IPS-15b (cell line): Measurements from ENCODE around the gene PTEN.
A peak's percentile ranks its signal among the peaks of the same experiment; 100 is the strongest.
"Not testable (repeated sequence)": the region's sequence is repeated elsewhere in the genome, so short reads cannot be mapped to it uniquely, and the experiment has no call there.

ENCODE experiments used
- H3K27me3 ChIP-seq: one replicate; pipeline ENCODE4 v1.6.1; 2013; ENCODE audit warnings: low read length; ENCODE audit not compliant: control insufficient read depth, insufficient read depth
- H3K36me3 ChIP-seq: one replicate; pipeline ENCODE4 v1.6.1; 2013; ENCODE audit warnings: low read length; ENCODE audit not compliant: control insufficient read depth, insufficient read depth
- H3K4me1 ChIP-seq: one replicate; pipeline ENCODE4 v1.6.1; 2013; ENCODE audit warnings: mild to moderate bottlenecking, low read length; ENCODE audit not compliant: control insufficient read depth, insufficient read depth
- H3K4me3 ChIP-seq: one replicate; pipeline ENCODE4 v1.5.1; 2013; ENCODE audit warnings: low read depth, low read length
- H3K9ac ChIP-seq: one replicate; pipeline ENCODE4 v1.6.1; 2013; ENCODE audit warnings: low read depth, mild to moderate bottlenecking, low read length
- H3K9me3 ChIP-seq: one replicate; pipeline ENCODE4 v1.6.1; 2013; ENCODE audit warnings: mild to moderate bottlenecking, low read length; ENCODE audit not compliant: control insufficient read depth, insufficient read depth

PTEN gene

DNA sequence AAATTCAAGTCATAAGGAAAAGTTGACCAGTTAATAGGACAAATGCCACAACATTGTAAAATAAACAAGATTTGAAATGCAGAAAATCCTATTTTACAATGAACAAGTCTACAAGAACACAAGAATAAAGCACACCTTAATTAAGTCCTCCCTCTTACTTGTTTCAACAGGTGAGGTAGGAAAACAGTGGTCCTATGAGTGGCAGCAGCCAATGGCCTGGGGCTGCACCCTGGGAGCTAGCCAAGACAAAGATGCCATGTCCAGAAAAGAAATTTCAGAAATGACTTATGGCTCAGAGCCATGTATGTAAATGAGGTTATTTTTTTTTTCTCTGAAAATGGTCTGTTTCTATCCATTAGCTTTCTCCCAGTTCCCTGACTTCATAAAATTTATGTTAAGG is 14.4 kb upstream of the PTEN start:
- Histone ChIP-seq H3K27me3 (no peaks in the 10 kb centered on the region), H3K9ac (no peak overlapping the region), H3K9me3 (no peaks in the 10 kb centered on the region), H3K4me3 (no peak overlapping the region), H3K36me3 (no peaks in the 10 kb centered on the region), H3K4me1 (no peaks in the 10 kb centered on the region)

DNA sequence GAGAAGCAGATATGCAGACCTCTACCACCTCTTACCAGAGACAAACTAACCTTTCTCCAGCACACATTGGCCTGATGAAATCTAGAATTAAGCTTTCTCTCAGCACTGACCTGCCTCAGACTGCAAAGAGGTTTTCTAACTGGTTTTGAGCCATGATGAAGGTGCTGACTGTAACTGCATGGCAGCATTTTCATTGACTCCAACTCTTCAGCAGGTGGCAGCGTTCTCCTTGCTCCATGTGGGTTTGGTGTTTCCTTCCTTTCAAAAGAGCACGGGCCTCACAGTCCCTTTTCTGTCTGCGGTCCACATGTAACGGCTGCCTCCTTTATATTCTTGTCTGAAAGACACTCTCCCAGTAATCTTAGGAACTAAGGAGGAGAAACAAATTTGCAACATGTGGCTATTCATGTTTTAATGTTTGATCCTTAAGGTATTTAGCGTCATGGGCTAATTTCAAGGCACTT is 12.7 kb upstream of the PTEN start:
- H3K36me3 ChIP-seq = no peaks in the 10 kb centered on the region
- H3K9me3 ChIP-seq = no peaks in the 10 kb centered on the region
- no peaks in the 10 kb centered on the region for H3K27me3 ChIP-seq
- H3K9ac ChIP-seq = no peak overlapping the region
- H3K4me1 ChIP-seq = no peaks in the 10 kb centered on the region
- H3K4me3 ChIP-seq = no peak overlapping the region

- H3K9ac ChIP-seq = no peak overlapping the region
- H3K27me3 ChIP-seq = no peaks in the 10 kb centered on the region
- no peak overlapping the region for H3K4me3 ChIP-seq
- no peaks in the 10 kb centered on the region for H3K36me3 ChIP-seq
- no peaks in the 10 kb centered on the region for H3K9me3 ChIP-seq
- no peaks in the 10 kb centered on the region for H3K4me1 ChIP-seq
Observed at GRCh38 chr10:87852089-87852488, 11.3 kb upstream of the PTEN start.

DNA sequence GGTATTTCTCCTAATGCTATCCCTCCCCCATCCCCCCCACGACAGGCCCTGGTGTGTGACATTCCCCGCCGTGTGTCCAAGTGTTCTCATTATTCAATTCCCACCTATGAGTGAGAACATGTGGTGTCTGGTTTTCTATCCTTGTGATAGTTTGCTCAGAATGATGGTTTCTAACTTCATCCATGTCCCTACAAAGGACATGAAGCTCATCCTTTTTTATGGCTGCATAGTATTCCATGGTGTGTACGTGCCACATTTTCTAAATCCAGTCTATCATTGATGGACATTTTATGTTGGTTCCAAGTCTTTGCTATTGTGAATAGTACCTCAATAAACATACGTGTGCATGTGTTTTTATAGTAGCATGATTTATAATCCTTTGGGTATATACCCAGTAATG is 8.2 kb upstream of the PTEN start:
- not testable (repeated sequence) for H3K27me3 ChIP-seq, H3K4me3 ChIP-seq, H3K9me3 ChIP-seq

DNA sequence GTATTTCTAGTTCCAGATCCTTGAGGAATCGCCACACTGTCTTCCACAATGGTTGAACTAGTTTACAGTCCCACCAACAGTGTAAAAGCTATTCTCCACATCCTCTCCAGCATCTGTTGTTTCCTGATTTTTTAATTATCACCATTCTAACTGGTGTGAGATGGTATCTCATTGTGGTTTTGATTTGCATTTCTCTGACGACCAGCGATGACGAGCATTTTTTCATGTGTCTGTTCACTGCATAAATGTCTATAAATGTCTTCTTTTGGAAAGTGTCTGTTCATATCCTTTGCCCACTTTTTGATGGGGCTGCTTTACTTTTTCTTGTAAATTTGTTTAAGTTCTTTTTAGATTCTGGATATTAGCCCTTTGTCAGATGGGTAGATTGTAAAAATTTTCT is 7.8 kb upstream of the PTEN start:
- H3K27me3 ChIP-seq, H3K4me3 ChIP-seq, H3K9me3 ChIP-seq, H3K36me3 ChIP-seq, H3K9ac ChIP-seq, H3K4me1 ChIP-seq: not testable (repeated sequence)

More for the DNA sequence above, 8.2 kb upstream of the PTEN start:
- H3K4me1 ChIP-seq, H3K36me3 ChIP-seq, H3K9ac ChIP-seq: not testable (repeated sequence)

DNA sequence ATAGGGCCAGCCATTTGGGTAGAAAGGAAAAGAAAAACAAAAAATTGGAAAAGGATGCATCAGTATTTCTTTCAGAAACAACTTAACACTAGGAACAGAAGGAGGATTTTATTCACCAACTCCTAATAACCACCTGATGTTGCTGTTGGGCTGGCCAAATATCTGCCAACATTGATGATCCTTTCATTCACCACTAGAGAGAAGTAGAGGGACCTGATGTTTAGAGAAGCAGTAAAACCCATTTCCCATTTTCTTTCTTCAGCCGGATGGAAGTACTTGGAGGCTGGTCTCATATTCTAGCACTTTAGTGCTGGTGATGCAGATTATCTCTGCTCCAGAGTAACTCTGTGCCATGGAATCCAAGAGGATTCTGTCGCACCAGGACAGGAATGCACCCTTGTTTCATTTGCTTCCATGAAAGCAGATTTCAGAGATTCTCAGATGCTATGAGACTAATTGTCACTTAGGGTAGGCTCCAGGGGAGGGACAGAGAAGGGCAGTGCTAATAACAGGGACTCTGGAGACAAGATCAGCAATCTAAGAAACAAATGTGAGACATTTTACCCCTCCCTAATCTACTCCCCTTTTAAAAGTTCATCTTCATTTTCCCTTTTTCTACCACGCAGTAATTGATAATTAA is 3.1 kb upstream of the PTEN start:
- H3K36me3 ChIP-seq = no peaks in the 10 kb centered on the region
- H3K27me3 ChIP-seq = peaks cover 6% of the 10 kb centered on the region
- H3K9ac ChIP-seq = no peak overlapping the region
- H3K9me3 ChIP-seq = no peaks in the 10 kb centered on the region
- H3K4me1 ChIP-seq = peaks cover 12% of the 10 kb centered on the region
- H3K4me3 ChIP-seq = peak overlapping the region; percentile 8

DNA sequence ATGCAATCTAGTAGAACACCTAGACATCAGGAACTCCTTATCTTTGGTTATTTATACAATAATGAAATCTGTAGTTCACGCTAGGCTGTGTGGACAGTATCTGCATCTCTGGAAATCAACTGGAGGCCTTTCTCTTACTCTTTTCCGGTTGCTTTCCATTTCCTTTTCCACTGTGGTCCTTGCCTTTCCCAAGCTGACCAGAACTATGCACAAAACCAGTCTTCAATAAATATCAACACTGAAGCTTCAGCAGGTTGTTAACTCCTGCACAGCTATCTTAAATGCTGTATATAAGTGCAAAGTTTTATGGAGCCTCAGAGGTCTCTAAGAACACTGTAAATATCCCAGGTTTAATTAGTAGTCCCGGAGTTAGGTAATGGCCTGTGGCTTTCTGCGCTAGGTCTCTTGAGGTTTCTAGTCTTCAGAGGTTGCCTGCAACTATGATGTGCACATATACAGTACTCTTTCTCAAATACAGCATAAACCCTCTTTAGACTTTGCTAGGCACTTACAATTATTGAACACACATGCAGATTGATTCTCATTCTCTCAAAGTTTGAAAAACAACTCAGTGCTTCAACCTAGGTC is 2.5 kb upstream of the PTEN start:
- Histone ChIP-seq H3K9ac (no peak overlapping the region), H3K9me3 (no peaks in the 10 kb centered on the region), H3K27me3 (peaks cover 6% of the 10 kb centered on the region), H3K4me1 (peaks cover 12% of the 10 kb centered on the region), H3K36me3 (no peaks in the 10 kb centered on the region), H3K4me3 (peak overlapping the region; percentile 98)

GRCh38 chr10:87861566-87861952 is 1.9 kb upstream of the PTEN start:
- H3K4me3 ChIP-seq = peak overlapping the region; percentile 98
- H3K9ac ChIP-seq = peak overlapping the region; percentile 81
- H3K36me3 ChIP-seq = no peaks in the 10 kb centered on the region

GRCh38 chr10:87861953-87862678 is 1.3 kb upstream of the PTEN start:
- Histone ChIP-seq H3K9me3 (no peaks in the 10 kb centered on the region), H3K4me1 (peaks cover 12% of the 10 kb centered on the region), H3K27me3 (peaks cover 6% of the 10 kb centered on the region), H3K9ac (peak overlapping the region; percentile 81), H3K4me3 (peak overlapping the region; percentile 98), H3K36me3 (no peaks in the 10 kb centered on the region)

More at GRCh38 chr10:87861566-87861952, 1.9 kb upstream of the PTEN start:
- Histone ChIP-seq H3K4me1 (peaks cover 12% of the 10 kb centered on the region), H3K9me3 (no peaks in the 10 kb centered on the region), H3K27me3 (peaks cover 6% of the 10 kb centered on the region)

DNA sequence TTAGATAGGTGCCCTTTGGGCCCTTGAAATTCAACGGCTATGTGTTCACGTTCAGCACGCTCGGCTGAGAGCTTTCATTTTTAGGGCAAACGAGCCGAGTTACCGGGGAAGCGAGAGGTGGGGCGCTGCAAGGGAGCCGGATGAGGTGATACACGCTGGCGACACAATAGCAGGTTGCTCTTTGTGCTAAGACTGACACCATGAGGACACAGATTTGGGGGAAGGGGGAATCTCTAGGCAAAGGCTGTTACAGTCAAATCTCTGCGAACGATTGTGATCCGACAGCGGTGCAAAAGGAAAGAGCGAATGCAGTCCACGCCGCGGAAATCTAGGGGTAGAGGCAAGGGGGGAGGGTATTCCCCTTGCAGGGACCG is 759 bp upstream of the PTEN start:
- Histone ChIP-seq H3K27me3 (peaks cover 6% of the 10 kb centered on the region), H3K4me3 (peak overlapping the region; percentile 98), H3K4me1 (peaks cover 12% of the 10 kb centered on the region), H3K9me3 (no peaks in the 10 kb centered on the region), H3K9ac (peak overlapping the region; percentile 81), H3K36me3 (no peaks in the 10 kb centered on the region)

DNA sequence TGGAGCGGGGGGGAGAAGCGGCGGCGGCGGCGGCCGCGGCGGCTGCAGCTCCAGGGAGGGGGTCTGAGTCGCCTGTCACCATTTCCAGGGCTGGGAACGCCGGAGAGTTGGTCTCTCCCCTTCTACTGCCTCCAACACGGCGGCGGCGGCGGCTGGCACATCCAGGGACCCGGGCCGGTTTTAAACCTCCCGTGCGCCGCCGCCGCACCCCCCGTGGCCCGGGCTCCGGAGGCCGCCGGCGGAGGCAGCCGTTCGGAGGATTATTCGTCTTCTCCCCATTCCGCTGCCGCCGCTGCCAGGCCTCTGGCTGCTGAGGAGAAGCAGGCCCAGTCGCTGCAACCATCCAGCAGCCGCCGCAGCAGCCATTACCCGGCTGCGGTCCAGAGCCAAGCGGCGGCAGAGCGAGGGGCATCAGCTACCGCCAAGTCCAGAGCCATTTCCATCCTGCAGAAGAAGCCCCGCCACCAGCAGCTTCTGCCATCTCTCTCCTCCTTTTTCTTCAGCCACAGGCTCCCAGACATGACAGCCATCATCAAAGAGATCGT is 598 bp downstream of the PTEN start:
- H3K27me3 ChIP-seq, H3K9ac ChIP-seq, H3K36me3 ChIP-seq, H3K9me3 ChIP-seq: not testable (repeated sequence)
- Histone ChIP-seq H3K4me3 (peak overlapping the region; percentile 63), H3K4me1 (peaks cover 12% of the 10 kb centered on the region)
